T-cell (primary cell): ENCODE results near the gene TBX20. TPM values are rescaled to one million over a fixed set of nuclear protein-coding genes. Genes with fewer than 3 reads are reported as not detected.
"Not testable (repeated sequence)": the region's sequence is repeated elsewhere in the genome, so short reads cannot be mapped to it uniquely, and the experiment has no call there.

ENCODE experiments used
- ATAC-seq, 4 experiments: fragments of 200-7000 bp in 3 of 4; fragments of 150-1000 bp in 1 of 4; cut with Tn5 transposase; replicated peaks in 1 of 4; 1 replicate in 3 of 4; 2 replicates in 1 of 4; pipeline ENCODE4 v1.10.0; 2021; ENCODE audit warnings: moderate library complexity in 3 of 4, mild to moderate bottlenecking in 2 of 4, moderate number of reproducible peaks in 1 of 4
- CTCF ChIA-PET, 2 donors: fragments of 300-600 bp; sonication (Branson Sonifier 250); formaldehyde crosslinking; loops; one replicate each; lab custom pipeline; 2022; ENCODE audit warnings: antibody characterized with exemption in 2 of 2; lab: Charles Lee
- POLR2A ChIA-PET, 2 donors: fragments of 300-600 bp; sonication (Branson Sonifier 250); formaldehyde crosslinking; loops; one replicate each; lab custom pipeline; 2022; ENCODE audit warnings: antibody characterized with exemption in 2 of 2; lab: Charles Lee
- DNase-seq, 35 experiments: peaks; one replicate each; pipeline versions ENCODE4 v3.0.0 to v3.0.0-alpha.2; 2013 to 2023
- H3K27ac ChIP-seq: one replicate; pipeline ENCODE4 v1.5.1; 2013; ENCODE audit warnings: low read length
- H3K27me3 ChIP-seq, 2 experiments: replicated peaks in 1 of 2; 1 replicate in 1 of 2; 2 replicates in 1 of 2; pipeline versions ENCODE4 v1.6.1 to v1.7.0; 2013; ENCODE audit warnings: low read length in 1 of 2, mixed read lengths in 1 of 2; ENCODE audit not compliant: control insufficient read depth in 2 of 2, insufficient read depth in 2 of 2; ENCODE audit errors: extremely low read depth in 1 of 2
- H3K36me3 ChIP-seq, 2 donors: 1 replicate in 1 of 2; 2 replicates in 1 of 2; pipeline versions ENCODE4 v1.6.1 to v1.7.0; 2013; ENCODE audit warnings: low read length in 1 of 2; ENCODE audit not compliant: control insufficient read depth in 2 of 2, insufficient read depth in 1 of 2; ENCODE audit errors: extremely low read depth in 1 of 2
- H3K4me1 ChIP-seq, 2 experiments: 1 replicate in 1 of 2; 2 replicates in 1 of 2; pipeline versions ENCODE4 v1.6.1 to v1.7.0; 2013; ENCODE audit warnings: low read length in 2 of 2, mixed read lengths in 1 of 2; ENCODE audit not compliant: insufficient read depth in 2 of 2, control insufficient read depth in 1 of 2; ENCODE audit errors: extremely low read depth in 1 of 2
- H3K4me3 ChIP-seq, 2 donors: 1 replicate in 1 of 2; 2 replicates in 1 of 2; pipeline versions ENCODE4 v1.5.1 to v1.7.0; 2013; ENCODE audit warnings: mild to moderate bottlenecking in 2 of 2, low read length in 1 of 2, moderate library complexity in 1 of 2; ENCODE audit not compliant: control insufficient read depth in 1 of 2; ENCODE audit errors: extremely low read depth in 1 of 2
- H3K9me3 ChIP-seq: 2 replicates; pipeline ENCODE4 v1.7.0; 2013
- H3K27ac Mint-ChIP-seq, 2 donors: one replicate each; pipeline ENCODE4 v1.8.0; 2020 to 2021; ENCODE audit warnings: mild to moderate bottlenecking in 2 of 2, mixed read lengths in 2 of 2
- H3K27me3 Mint-ChIP-seq, 2 donors: one replicate each; pipeline ENCODE4 v1.8.0; 2021 to 2022; ENCODE audit warnings: mixed read lengths in 2 of 2
- H3K36me3 Mint-ChIP-seq: one replicate; pipeline ENCODE4 v1.8.0; 2021; ENCODE audit warnings: mixed read lengths
- H3K4me1 Mint-ChIP-seq, 3 donors: one replicate each; pipeline ENCODE4 v1.8.0; 2020 to 2022; ENCODE audit warnings: mixed read lengths in 3 of 3, mild to moderate bottlenecking in 1 of 3
- H3K4me3 Mint-ChIP-seq, 3 donors: one replicate each; pipeline ENCODE4 v1.8.0; 2020 to 2022; ENCODE audit warnings: mild to moderate bottlenecking in 3 of 3, mixed read lengths in 3 of 3, moderate library complexity in 3 of 3
- H3K9me3 Mint-ChIP-seq, 3 donors: one replicate each; pipeline ENCODE4 v1.8.0; 2020 to 2022; ENCODE audit warnings: mixed read lengths in 3 of 3
- WGBS: methylation state at CpG from one replicate; pipeline ENCODE4 v1.1.5; 2013; ENCODE audit warnings: missing lambda C conversion rate; ENCODE audit not compliant: insufficient coverage; 5-methylcytosine and 5-hydroxymethylcytosine counted together
- total RNA-seq, 35 experiments: library from RNA in 6 of 35; stranded (reverse) in 6 of 35; fragments of 120-200 nt in 1 of 35; gene quantifications; one replicate each; pipeline versions ENCODE4 v1.2.1 to v1.2.4 and lab custom pipeline; 2013 to 2026

The TBX20 gene
- total RNA-seq, 5 donors from 2014 or later (not counting 1 experiment from before 2014, with no cell fraction given), result 0.19 to 0.70 (median 0.30) TPM; not detected in 1

DNA sequence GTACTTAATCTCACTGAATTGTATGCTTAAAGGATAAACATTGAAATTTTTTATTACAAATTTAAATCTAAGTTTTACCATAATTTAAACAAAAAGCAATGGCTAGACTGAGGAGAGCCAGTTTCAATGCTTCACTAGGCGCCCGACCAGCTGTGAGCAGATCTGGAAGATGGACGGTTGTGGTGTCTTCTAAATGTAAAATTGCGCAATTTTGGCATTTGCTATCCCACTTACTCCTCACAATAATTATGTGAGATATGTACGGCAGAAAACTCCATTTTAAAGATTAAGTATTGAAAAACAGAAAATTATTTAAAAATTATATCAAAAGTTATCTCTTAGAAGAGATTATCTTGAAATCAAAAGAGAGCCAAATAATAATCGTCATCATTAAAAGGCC is 73.2 kb downstream of the TBX20 start:
- H3K27ac ChIP-seq, ATAC-seq, POLR2A ChIA-PET, H3K4me3 ChIP-seq, H3K4me1 Mint-ChIP-seq, H3K36me3 Mint-ChIP-seq, H3K4me3 Mint-ChIP-seq, H3K4me1 ChIP-seq, H3K9me3 ChIP-seq, H3K36me3 ChIP-seq, H3K27ac Mint-ChIP-seq, H3K9me3 Mint-ChIP-seq, DNase-seq, H3K27me3 ChIP-seq, CTCF ChIA-PET: not testable (repeated sequence)
- peaks cover 13 to 17% of the 10 kb centered on the region in 2 donors for H3K27me3 Mint-ChIP-seq
- no CpG with 5 or more reads among the region's 6 CpGs for WGBS

DNA sequence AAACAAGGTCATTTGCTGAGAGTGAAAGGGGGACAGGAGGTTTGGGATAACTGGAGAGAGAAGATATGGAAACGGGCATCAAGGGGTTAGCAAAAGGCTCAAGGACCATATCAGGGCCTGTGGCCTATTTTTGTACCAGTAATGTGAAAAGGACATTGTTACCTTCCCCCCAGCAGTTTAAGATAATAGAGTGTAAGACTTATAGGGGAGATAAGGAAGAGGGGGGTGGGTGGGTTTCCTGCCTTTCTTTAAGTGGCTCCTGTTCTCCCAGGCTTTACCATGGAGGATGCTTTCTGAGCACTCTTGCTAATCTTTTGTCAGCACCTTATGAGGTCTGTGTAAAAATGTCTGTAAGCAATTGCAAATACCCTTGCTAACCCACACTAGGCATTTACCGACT is 80.7 kb downstream of the TBX20 start:
- H3K27me3 Mint-ChIP-seq, result peaks cover 10 to 14% of the 10 kb centered on the region in 2 donors
- H3K27me3 ChIP-seq, ATAC-seq, H3K9me3 Mint-ChIP-seq, H3K4me3 ChIP-seq, H3K27ac Mint-ChIP-seq, DNase-seq, H3K4me3 Mint-ChIP-seq, H3K27ac ChIP-seq, H3K36me3 ChIP-seq, CTCF ChIA-PET, H3K4me1 Mint-ChIP-seq, H3K36me3 Mint-ChIP-seq, H3K4me1 ChIP-seq, H3K9me3 ChIP-seq: not testable (repeated sequence)
- POLR2A ChIA-PET, result interaction anchor here in 1 of 2 donors (0.6 kb wide), 1 partner anchor 72 kb away, joined by 3 read pairs; no protein-coding TSS in a partner anchor
- no CpG with 5 or more reads among the region's 2 CpGs for WGBS

DNA sequence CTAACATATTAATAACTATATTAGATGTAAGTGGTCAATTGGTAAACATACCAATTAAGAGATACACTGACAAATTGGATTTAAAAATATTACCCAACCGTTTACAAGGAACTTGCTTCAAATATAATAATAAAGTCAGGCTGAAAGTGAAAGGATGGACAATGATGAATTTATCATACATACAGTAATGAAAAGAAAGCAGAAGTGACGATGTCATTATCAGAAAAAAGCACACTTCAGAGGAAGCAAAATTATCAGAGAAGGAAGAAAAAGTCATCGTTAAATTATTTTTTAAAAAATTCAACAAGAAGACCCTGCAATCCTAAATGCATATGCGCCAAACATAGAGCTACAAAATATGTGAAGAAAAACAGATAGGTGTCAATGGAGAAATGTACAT is 81.8 kb downstream of the TBX20 start:
- H3K4me3 Mint-ChIP-seq, H3K9me3 Mint-ChIP-seq, POLR2A ChIA-PET: not testable (repeated sequence)

DNA sequence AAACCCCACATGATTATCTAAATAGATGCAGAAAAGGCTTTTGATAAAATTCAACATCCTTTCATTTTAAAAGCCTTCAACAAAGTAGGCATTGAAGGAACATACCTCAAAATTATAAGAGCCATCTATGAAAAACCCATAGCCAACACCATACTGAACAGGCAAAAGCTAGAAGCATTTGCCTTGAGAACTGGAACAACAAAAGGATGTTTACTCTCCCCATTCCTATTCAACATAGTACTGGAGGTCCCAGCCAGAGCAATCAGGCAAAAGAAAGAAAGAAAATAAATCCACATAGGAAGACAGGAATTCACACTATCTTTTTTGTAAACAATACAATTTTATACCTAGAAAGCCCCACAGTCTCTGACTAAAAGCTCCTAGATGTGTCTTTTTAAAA is 86.2 kb downstream of the TBX20 start:
- H3K4me3 ChIP-seq, H3K4me1 ChIP-seq, H3K36me3 ChIP-seq, H3K4me3 Mint-ChIP-seq, CTCF ChIA-PET, H3K27me3 ChIP-seq, H3K9me3 ChIP-seq, ATAC-seq, H3K27ac ChIP-seq, POLR2A ChIA-PET, H3K4me1 Mint-ChIP-seq, H3K27ac Mint-ChIP-seq, DNase-seq, H3K36me3 Mint-ChIP-seq, H3K9me3 Mint-ChIP-seq: not testable (repeated sequence)
- H3K27me3 Mint-ChIP-seq, result peaks cover 17 to 19% of the 10 kb centered on the region in 2 donors

More for the DNA sequence above, 81.8 kb downstream of the TBX20 start:
- DNase-seq, ATAC-seq, CTCF ChIA-PET, H3K27me3 ChIP-seq, H3K4me1 Mint-ChIP-seq, H3K27ac Mint-ChIP-seq, H3K4me1 ChIP-seq, H3K36me3 ChIP-seq, H3K9me3 ChIP-seq, H3K27ac ChIP-seq, H3K4me3 ChIP-seq, H3K36me3 Mint-ChIP-seq: not testable (repeated sequence)
- no CpG with 5 or more reads among the region's 4 CpGs for WGBS
- H3K27me3 Mint-ChIP-seq, result peaks cover 10 to 14% of the 10 kb centered on the region in 2 donors

DNA sequence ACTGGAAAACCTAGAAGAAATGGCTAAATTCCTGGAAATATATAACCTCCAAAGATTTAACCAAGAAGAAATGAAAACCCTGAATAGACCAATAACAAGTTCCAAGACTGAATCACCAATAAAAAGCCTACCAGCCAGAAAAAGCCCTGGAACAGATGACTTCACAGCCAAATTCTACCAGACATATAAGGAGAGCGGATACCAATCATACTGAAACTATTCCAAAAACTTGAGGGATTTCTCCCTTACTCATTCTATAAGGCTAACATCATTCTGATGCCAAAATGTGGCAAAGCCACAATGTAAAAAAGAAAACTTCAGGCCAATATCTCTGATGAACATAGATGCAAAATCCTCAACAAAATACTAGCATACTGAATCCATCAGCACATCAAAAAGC is 86.7 kb downstream of the TBX20 start:
- H3K4me3 ChIP-seq, DNase-seq, H3K36me3 Mint-ChIP-seq, H3K9me3 ChIP-seq, ATAC-seq, H3K27ac ChIP-seq, H3K4me1 Mint-ChIP-seq, H3K9me3 Mint-ChIP-seq, H3K36me3 ChIP-seq, H3K27me3 ChIP-seq, H3K27ac Mint-ChIP-seq, POLR2A ChIA-PET, CTCF ChIA-PET, H3K4me3 Mint-ChIP-seq, H3K4me1 ChIP-seq: not testable (repeated sequence)
- H3K27me3 Mint-ChIP-seq, result peaks cover 17 to 19% of the 10 kb centered on the region in 2 donors
- WGBS, result no CpG with 5 or more reads among the region's 1 CpG

DNA sequence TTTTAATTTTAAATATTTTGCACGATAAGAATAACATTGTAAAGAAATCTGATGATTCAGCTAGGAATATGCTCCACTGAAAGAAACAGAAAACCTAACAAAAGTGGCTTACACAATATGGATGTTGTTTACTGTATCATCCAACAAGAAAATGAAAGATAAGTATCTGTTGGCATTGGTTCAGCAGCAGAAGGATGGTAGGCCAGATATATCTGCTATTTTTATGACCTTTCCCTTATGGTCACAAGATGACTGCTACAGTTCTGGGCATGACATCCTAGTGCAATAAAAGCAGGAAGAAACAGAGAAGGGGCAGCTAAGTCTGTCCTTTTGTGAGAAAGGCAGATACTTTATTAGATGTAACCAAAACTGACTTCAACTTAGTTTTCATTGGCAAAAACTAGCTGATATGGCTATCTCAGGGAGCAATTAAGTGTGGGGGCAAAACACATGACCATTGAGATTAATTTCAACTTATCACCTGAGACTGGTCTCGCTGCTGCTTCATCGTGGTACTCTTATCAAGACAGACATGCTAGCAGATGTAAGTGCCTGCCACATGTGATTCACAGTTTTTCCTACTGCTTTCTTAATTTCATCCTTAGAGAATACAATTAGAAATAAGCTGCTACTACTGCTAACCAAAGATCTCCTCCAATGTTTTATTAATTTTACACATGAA is 92.7 kb downstream of the TBX20 start:
- DNase-seq, H3K36me3 Mint-ChIP-seq, H3K27ac Mint-ChIP-seq, CTCF ChIA-PET, H3K4me3 Mint-ChIP-seq, H3K4me3 ChIP-seq, H3K27ac ChIP-seq, H3K4me1 Mint-ChIP-seq, H3K9me3 Mint-ChIP-seq, ATAC-seq, H3K4me1 ChIP-seq, POLR2A ChIA-PET, H3K27me3 ChIP-seq, H3K9me3 ChIP-seq, H3K36me3 ChIP-seq: not testable (repeated sequence)
- H3K27me3 Mint-ChIP-seq, result peaks cover 9 to 11% of the 10 kb centered on the region in 2 donors
- no CpG with 5 or more reads among the region's 3 CpGs for WGBS
